Spleen (tissue), 11 donors: Measurements from ENCODE around the gene PALMD. TPM values are rescaled to one million over a fixed set of nuclear protein-coding genes. Genes with fewer than 3 reads are reported as not detected.

ENCODE experiments used
- DNase-seq: peaks from one replicate; pipeline ENCODE4 v3.0.0-alpha.2; 2020
- H3K27ac ChIP-seq, 8 donors: fragments of 200-600 bp; sonication (generic) in 7 of 8; 1 replicate in 4 of 8; 2 replicates in 4 of 8; pipeline versions ENCODE4 v1.5.0 to v1.8.0; 2016 to 2021; ENCODE audit warnings: inconsistent platforms in 4 of 8, mild to moderate bottlenecking in 4 of 8, moderate library complexity in 1 of 8
- H3K27me3 ChIP-seq, 7 donors: fragments of 200-600 bp; sonication (generic) in 6 of 7; replicated peaks in 1 of 7; 1 replicate in 4 of 7; 2 replicates in 3 of 7; pipeline versions ENCODE4 v1.5.0 to v1.8.0; 2016 to 2021; ENCODE audit warnings: inconsistent platforms in 3 of 7, mild to moderate bottlenecking in 1 of 7
- H3K36me3 ChIP-seq, 6 donors: fragments of 200-600 bp; sonication (generic) in 5 of 6; 1 replicate in 4 of 6; 2 replicates in 2 of 6; pipeline versions ENCODE4 v1.5.0 to v1.8.0; 2016 to 2021; ENCODE audit warnings: inconsistent platforms in 2 of 6
- H3K4me1 ChIP-seq, 6 donors: fragments of 200-600 bp; sonication (generic) in 5 of 6; 1 replicate in 3 of 6; 2 replicates in 3 of 6; pipeline versions ENCODE4 v1.5.0 to v1.8.0; 2016 to 2021; ENCODE audit warnings: inconsistent platforms in 3 of 6
- H3K4me3 ChIP-seq, 8 donors: fragments of 200-600 bp; sonication (generic) in 7 of 8; 1 replicate in 4 of 8; 2 replicates in 4 of 8; pipeline versions ENCODE4 v1.5.0 to v1.8.0; 2016 to 2021; ENCODE audit warnings: inconsistent platforms in 4 of 8, mild to moderate bottlenecking in 4 of 8, moderate library complexity in 2 of 8
- H3K9me3 ChIP-seq, 8 donors: fragments of 200-600 bp; sonication (generic) in 7 of 8; 1 replicate in 4 of 8; 2 replicates in 4 of 8; pipeline versions ENCODE4 v1.5.0 to v1.8.0; 2016 to 2021; ENCODE audit warnings: inconsistent platforms in 4 of 8
- POLR2A ChIP-seq, 3 donors: fragments of 450-650 bp; IDR thresholded peaks; one replicate each; pipeline ENCODE4 v1.5.1; 2017; ENCODE audit warnings: antibody characterized with exemption in 3 of 3, mild to moderate bottlenecking in 1 of 3
- POLR2AphosphoS5 ChIP-seq, 3 donors: sonication (generic); formaldehyde crosslinking; IDR thresholded peaks; one replicate each; pipeline ENCODE4 v1.5.1; 2017; ENCODE audit warnings: antibody characterized with exemption in 3 of 3
- WGBS, 5 donors: extraction: QIAGEN DNeasy Blood & Tissue Kit in 3 of 5; methylation state at CpG; one replicate each; pipeline versions ENCODE4 v1.1.5 to v1.1.7; 2013 to 2018; 5-methylcytosine and 5-hydroxymethylcytosine counted together
- intact Hi-C: fragments of 100-400 bp; cut with DNase I; formaldehyde crosslinking; loops from one replicate; pipeline ENCODE4 v1.15.0; 2023; ENCODE audit warnings: low total_unique reads
- polyA plus RNA-seq, 3 donors: library from polyadenylated mRNA; stranded (reverse); fragments of 200-250 nt; gene quantifications; one replicate each; pipeline ENCODE4 v1.2.1, GENCODE V29; 2013
- total RNA-seq, 7 donors: library from RNA; depleted of rRNA in 3 of 7; stranded (reverse); fragments of >200 nt in 3 of 7; fragmentation: NEBNext Ultra II Directional in 4 of 7; extraction: Animal tissue kit (Norgen Biotek cat#: 25700) in 4 of 7; gene quantifications; one replicate each; pipeline versions ENCODE4 v1.1.0 to v1.2.1, GENCODE V29; 2016 to 2021
- TF ChIP-seq, protein P1 (sequence below), 11 experiments: fragments of 200-600 bp in 7 of 11; fragments of 450-650 bp in 4 of 11; sonication (generic) in 4 of 11; IDR thresholded peaks in 8 of 11; conservative IDR thresholded peaks in 3 of 11; 1 replicate in 7 of 11; 2 replicates in 4 of 11; pipeline versions ENCODE4 v1.4.0 to v1.8.0; 2016 to 2021; ENCODE audit warnings: antibody characterized with exemption in 11 of 11, inconsistent platforms in 4 of 11, mild to moderate bottlenecking in 1 of 11
- donor health status: healthy with polysubstance abuse.
- donor health status: DM: no; HTN: no; CAD: no; lungs with moderate emphysema.
- donor health status: DM: no; HTN: no; CAD: no.
- donor health status: Bipolar disorder and iron deficiency.
- donor health status: healthy.
- donor health status: DM: no; HTN: no; CAD: no.
- donor health status: DM: yes; HTN: yes; CAD: no.

The PALMD gene
- total and polyA plus RNA-seq, 10 donors = 2.9 to 16.8 (median 7.7) TPM

DNA sequence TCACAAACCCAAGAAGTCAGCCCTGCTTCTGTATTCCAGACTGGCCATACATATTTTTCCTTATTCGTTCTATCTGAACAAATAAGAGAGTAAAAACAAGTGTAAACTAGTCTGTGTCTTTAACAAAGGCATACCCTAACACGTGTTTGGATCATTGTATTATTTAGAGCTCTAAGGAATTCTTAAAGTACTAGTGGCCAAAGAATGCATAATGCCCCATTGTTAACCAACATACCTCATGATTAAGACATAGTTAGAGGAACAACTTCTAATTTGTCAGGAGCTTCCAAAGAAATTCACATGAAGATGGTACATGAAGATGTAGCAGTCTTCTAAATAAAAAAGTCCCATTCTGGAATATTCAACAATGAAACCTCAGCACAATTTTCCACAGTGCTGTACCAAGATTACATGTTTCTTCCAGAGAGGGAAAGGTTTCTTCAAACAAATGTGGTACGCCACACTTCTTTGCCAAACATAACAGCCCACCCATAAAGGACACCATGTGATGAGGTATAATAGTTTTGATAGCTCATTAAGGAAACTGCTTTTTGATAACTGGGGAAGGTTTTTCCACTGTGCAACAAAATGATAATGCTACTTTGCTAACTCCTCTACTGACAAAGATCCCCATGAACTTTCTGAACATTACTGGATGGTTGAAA lies 5.0 kb downstream of the PALMD start:
- H3K27me3 ChIP-seq = peaks cover 0 to 22% (median 0%) of the 10 kb centered on the region in 7 donors
- H3K9me3 ChIP-seq = no peaks in the 10 kb centered on the region
- 49 to 76% (median 57%) methylated on average over 3 of the region's 3 CpGs for WGBS, 5 donors
- no peak overlapping the region for H3K27ac ChIP-seq
- intact Hi-C loops = no loop called here
- no peaks in the 10 kb centered on the region for H3K36me3 ChIP-seq
- TF ChIP-seq, protein P1, sequence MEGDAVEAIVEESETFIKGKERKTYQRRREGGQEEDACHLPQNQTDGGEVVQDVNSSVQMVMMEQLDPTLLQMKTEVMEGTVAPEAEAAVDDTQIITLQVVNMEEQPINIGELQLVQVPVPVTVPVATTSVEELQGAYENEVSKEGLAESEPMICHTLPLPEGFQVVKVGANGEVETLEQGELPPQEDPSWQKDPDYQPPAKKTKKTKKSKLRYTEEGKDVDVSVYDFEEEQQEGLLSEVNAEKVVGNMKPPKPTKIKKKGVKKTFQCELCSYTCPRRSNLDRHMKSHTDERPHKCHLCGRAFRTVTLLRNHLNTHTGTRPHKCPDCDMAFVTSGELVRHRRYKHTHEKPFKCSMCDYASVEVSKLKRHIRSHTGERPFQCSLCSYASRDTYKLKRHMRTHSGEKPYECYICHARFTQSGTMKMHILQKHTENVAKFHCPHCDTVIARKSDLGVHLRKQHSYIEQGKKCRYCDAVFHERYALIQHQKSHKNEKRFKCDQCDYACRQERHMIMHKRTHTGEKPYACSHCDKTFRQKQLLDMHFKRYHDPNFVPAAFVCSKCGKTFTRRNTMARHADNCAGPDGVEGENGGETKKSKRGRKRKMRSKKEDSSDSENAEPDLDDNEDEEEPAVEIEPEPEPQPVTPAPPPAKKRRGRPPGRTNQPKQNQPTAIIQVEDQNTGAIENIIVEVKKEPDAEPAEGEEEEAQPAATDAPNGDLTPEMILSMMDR (IDR thresholded peaks at IDR 0.05 in 8 of 11, conservative IDR thresholded peaks at IDR 0.05 in 3 of 11) = no peak
- TF ChIP-seq POLR2AphosphoS5 (IDR thresholded peaks at IDR 0.05) = no peak
- TF ChIP-seq POLR2A (IDR thresholded peaks at IDR 0.05) = no peak
- no peak overlapping the region for H3K4me3 ChIP-seq
- DNase-seq = no peak
- peaks cover 0 to 6% (median under 1%) of the 10 kb centered on the region in 6 donors for H3K4me1 ChIP-seq

DNA sequence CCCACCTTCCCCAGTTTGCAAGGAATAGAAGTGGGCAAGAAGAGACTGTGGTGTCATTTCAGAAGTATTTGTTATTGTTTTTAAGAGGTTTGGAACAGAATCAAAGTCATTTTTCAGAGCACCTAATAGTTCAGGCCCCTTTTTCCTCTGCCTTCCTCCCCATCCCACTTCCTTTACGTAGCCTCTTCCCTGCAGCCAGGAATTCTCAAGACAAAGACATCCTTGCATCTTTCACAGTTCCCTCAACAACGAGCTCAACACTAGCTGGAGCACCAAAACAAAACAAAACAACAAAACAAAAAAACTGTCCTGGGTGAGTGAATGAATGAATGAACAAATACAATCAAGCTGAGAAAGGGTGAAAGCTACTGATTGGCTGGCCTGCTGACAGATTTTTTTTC lies 7.0 kb downstream of the PALMD start:
- intact Hi-C loops = no loop called here
- Histone ChIP-seq H3K27ac (no peak overlapping the region), H3K27me3 (peaks cover 0 to 5% (median 0%) of the 10 kb centered on the region in 7 donors), H3K4me3 (no peak overlapping the region), H3K4me1 (peaks cover 0 to 8% (median 0%) of the 10 kb centered on the region in 6 donors), H3K9me3 (no peaks in the 10 kb centered on the region), H3K36me3 (no peaks in the 10 kb centered on the region)
- WGBS, 5 donors = 34 to 51% (median 47%) methylated on average over 2 of the region's 2 CpGs
- DNase-seq = no peak
- no peak for TF ChIP-seq POLR2AphosphoS5 (IDR thresholded peaks at IDR 0.05)
- TF ChIP-seq, protein P1 (IDR thresholded peaks at IDR 0.05 in 8 of 11, conservative IDR thresholded peaks at IDR 0.05 in 3 of 11) = no peak
- TF ChIP-seq POLR2A (IDR thresholded peaks at IDR 0.05) = no peak

DNA sequence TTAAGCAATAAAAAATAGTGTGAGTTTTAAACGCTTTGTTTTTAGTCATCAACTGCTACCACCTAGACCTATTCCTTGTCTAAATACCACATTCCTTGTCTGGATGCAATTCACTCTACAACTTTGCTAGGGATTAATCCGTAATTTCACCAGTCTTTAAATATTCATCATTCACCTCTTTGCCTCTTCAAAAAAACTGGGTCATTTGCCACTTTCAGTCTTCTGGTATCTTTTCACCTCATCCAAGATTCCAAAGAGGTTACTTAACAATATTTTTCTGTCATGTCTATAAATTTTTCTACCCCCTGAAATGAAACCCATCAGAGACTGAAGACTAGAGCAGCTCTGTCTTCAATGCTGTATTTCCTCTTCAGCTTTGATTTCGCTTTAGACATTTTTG lies 9.5 kb downstream of the PALMD start:
- no peak overlapping the region for H3K27ac ChIP-seq
- DNase-seq = no peak
- H3K9me3 ChIP-seq = no peaks in the 10 kb centered on the region
- H3K4me3 ChIP-seq = no peak overlapping the region
- H3K4me1 ChIP-seq = peaks cover 0 to 14% (median 0%) of the 10 kb centered on the region in 6 donors
- H3K36me3 ChIP-seq = no peaks in the 10 kb centered on the region
- intact Hi-C loops = no loop called here
- WGBS, 5 donors = 90 to 95% (median 91%) methylated on average over 3 of the region's 3 CpGs
- no peak for TF ChIP-seq POLR2AphosphoS5 (IDR thresholded peaks at IDR 0.05)
- TF ChIP-seq, protein P1 (IDR thresholded peaks at IDR 0.05 in 8 of 11, conservative IDR thresholded peaks at IDR 0.05 in 3 of 11) = no peak
- no peak for TF ChIP-seq POLR2A (IDR thresholded peaks at IDR 0.05)
- no peaks in the 10 kb centered on the region for H3K27me3 ChIP-seq

DNA sequence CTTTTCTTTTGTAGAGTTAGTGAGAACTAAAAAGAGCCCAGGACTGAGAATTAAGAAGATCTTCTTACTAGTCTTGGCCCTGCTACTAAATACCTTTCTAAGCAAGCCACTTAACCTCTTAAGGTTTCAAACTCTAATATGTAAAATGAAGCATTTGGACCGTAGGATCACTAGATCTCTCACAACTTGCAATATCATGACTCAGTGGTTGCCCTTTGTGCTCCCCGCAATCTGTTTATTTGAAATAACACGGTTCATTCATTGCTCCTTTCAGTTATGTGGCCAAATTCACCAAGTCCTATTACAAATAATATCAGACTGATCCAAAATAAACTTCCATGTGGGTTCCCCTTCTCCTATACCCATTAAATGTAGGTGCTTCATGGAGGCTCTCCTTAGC lies 10.8 kb downstream of the PALMD start:
- TF ChIP-seq POLR2A (IDR thresholded peaks at IDR 0.05) = no peak
- TF ChIP-seq POLR2AphosphoS5 (IDR thresholded peaks at IDR 0.05) = no peak
- Histone ChIP-seq H3K27me3 (no peaks in the 10 kb centered on the region), H3K4me3 (no peak overlapping the region), H3K36me3 (no peaks in the 10 kb centered on the region), H3K4me1 (peaks cover 0 to 15% (median 0%) of the 10 kb centered on the region in 6 donors), H3K27ac (peak overlapping the region in 1 of 8 donors; percentile 9), H3K9me3 (no peaks in the 10 kb centered on the region)
- intact Hi-C loops = no loop called here
- no peak for DNase-seq
- WGBS, 5 donors = 80 to 93% (median 86%) methylated on average over 3 of the region's 3 CpGs
